ENCODE data around the gene PRM3. TPM values are rescaled to one million over a fixed set of nuclear protein-coding genes. Genes with fewer than 3 reads are reported as not detected.
A peak's percentile ranks its signal among the peaks of the same experiment; 100 is the strongest.

PRM3 gene
- total and polyA plus RNA-seq, 12 donors = not detected

DNA sequence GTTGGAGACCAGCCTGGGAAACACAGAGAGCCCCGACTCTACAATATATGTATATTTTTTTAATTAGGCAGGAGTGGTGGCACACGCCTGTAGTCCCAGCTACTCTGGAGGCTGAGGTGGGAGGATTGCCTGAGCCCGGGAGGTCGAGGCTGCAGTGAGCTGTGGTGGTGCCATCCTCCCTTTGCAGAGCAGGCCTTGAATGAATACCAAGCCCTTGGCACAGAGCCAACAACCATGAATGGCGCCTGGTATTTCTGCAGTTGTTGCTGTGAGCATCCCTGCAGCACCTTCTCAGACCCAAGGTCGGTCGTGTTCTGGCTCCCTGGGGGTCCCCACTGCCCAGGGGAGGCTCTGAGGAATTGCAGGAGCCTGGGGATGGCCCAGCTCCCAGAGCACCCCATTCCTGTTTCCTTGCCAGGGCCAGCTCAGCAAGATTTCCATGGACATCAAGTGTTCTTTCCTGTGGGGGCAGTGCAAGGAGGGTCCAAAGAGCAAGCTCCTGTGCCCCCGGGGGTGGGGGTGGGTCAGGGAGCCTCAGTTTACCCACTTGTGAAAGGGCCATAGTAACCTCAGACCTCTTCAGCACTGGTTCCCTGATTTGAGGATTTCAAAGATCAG is 46.2 kb upstream of the PRM3 start:
- Histone ChIP-seq H3K27me3 (no peaks in the 10 kb centered on the region), H3K27ac (no peak overlapping the region), H3K36me3 (no peaks in the 10 kb centered on the region), H3K4me1 (no peaks in the 10 kb centered on the region), H3K4me3 (no peak overlapping the region), H3K9me3 (no peaks in the 10 kb centered on the region)
- ATAC-seq (no peak), DNase-seq (no peak)
- intact Hi-C loops (cut with DNase I) = loop anchor here in 1 of 10 donors (5.0 kb wide), 1 partner anchor 1033 kb away; no protein-coding TSS in a partner anchor
- WGBS, 2 donors = 60 to 62% methylated on average over 8 of the region's 8 CpGs
- TF ChIP-seq, protein P1, sequence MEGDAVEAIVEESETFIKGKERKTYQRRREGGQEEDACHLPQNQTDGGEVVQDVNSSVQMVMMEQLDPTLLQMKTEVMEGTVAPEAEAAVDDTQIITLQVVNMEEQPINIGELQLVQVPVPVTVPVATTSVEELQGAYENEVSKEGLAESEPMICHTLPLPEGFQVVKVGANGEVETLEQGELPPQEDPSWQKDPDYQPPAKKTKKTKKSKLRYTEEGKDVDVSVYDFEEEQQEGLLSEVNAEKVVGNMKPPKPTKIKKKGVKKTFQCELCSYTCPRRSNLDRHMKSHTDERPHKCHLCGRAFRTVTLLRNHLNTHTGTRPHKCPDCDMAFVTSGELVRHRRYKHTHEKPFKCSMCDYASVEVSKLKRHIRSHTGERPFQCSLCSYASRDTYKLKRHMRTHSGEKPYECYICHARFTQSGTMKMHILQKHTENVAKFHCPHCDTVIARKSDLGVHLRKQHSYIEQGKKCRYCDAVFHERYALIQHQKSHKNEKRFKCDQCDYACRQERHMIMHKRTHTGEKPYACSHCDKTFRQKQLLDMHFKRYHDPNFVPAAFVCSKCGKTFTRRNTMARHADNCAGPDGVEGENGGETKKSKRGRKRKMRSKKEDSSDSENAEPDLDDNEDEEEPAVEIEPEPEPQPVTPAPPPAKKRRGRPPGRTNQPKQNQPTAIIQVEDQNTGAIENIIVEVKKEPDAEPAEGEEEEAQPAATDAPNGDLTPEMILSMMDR (IDR thresholded peaks at IDR 0.05) = no peak

DNA sequence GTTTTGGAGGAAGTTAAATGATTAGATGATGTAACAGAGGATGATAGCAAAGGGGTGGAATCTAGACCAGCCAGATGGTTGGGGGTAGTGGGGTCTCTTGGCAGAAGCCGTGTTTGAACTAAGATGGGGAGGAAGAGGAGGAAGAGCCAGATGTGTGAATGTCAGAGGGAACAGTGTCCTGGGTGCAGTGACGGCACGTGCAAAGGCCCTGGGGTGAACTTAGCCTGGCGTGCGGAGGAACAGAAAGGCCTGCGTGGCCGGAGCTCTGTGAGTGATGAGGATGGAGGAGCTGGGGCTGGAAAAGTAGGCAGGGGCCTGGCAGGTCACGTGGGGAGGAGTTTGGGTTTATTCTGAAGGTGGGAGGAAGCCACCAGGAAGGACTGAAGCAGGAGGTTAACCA is 45.4 kb upstream of the PRM3 start:
- DNase-seq = no peak
- 86 to 90% methylated on average over 8 of the region's 8 CpGs for WGBS, 2 donors
- Histone ChIP-seq H3K27ac (no peak overlapping the region), H3K9me3 (no peaks in the 10 kb centered on the region), H3K36me3 (no peaks in the 10 kb centered on the region), H3K4me1 (no peaks in the 10 kb centered on the region), H3K4me3 (no peak overlapping the region), H3K27me3 (no peaks in the 10 kb centered on the region)
- intact Hi-C loops (cut with DNase I) = no loop called here
- ATAC-seq = no peak
- TF ChIP-seq, protein P1 (IDR thresholded peaks at IDR 0.05) = no peak

DNA sequence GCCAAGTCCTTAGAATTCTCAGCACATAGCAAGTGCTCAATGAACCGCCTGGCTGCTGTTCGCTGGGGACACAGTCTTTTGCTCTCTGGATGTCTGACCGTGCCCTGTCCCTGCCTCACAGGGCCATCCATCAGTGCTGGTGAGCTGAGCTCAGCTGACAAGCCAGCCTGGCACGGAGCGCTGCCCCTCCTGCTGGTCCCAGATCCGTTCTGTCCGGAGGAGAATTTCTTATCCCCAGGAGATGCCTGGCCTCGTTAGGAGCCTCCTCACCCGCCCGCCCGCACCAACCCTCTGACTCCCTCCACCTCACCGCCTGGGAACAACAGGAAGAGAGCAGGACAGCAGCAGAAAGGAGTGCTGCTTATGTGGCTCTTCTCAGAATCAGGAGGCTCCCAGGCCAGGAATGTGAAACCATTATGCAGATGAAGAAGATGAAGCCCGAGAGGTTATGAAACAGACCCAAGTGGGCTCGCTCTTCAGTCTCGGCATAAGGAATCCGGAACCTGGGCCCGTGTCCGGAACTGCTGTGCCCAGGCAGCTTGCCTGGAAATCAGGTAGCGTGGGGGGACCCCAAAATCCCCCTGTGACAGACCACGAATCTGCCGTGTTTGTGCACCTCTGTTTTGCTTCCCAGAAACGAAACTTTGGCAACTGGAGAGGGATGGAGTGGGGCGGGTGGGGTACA is 43.0 kb upstream of the PRM3 start:
- ATAC-seq = no peak
- intact Hi-C loops (cut with DNase I) = no loop called here
- Histone ChIP-seq H3K27me3 (no peaks in the 10 kb centered on the region), H3K4me3 (no peak overlapping the region), H3K27ac (no peak overlapping the region), H3K36me3 (no peaks in the 10 kb centered on the region), H3K9me3 (no peaks in the 10 kb centered on the region), H3K4me1 (peaks cover 0 to 17% (median 0%) of the 10 kb centered on the region in 9 donors)
- TF ChIP-seq, protein P1 (IDR thresholded peaks at IDR 0.05) = no peak
- 64 to 73% methylated on average over 23 of the region's 23 CpGs for WGBS, 2 donors
- no peak for DNase-seq

DNA sequence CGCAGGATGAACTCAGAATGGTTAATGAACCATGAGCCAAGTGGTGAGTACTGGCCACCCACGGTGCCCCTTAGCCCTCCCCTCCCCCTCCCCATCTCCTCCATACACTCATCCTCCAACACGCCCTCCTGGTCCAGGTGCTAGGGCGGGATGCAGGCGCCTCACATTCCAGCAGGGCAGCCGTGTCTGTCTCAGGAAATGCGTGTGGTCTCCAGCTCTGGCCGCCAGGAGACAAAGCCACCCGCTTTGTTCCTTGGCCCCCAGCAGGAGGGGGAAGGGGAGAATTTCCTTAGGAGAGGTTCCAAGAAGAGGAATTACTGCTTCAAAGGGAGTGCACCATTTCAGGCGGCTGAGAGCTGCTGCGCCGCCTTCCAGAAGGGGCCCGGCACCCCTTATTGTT is 42.1 kb upstream of the PRM3 start:
- TF ChIP-seq, protein P1 (IDR thresholded peaks at IDR 0.05) = peak in 1 of 9 donors; percentile 16
- Histone ChIP-seq H3K4me1 (peaks cover 0 to 26% (median 0%) of the 10 kb centered on the region in 9 donors), H3K27me3 (no peaks in the 10 kb centered on the region), H3K27ac (no peak overlapping the region), H3K36me3 (no peaks in the 10 kb centered on the region), H3K4me3 (no peak overlapping the region), H3K9me3 (no peaks in the 10 kb centered on the region)
- intact Hi-C loops (cut with DNase I) = no loop called here
- DNase-seq = no peak
- peak in 1 of 8 donors; percentile 33 for ATAC-seq
- 56 to 63% methylated on average over 13 of the region's 13 CpGs for WGBS, 2 donors

Data from heart right ventricle (tissue), 16 donors.